Measurements from ENCODE around the gene DEPDC4.
"Not testable (repeated sequence)": the region's sequence is repeated elsewhere in the genome, so short reads cannot be mapped to it uniquely, and the experiment has no call there.

The DEPDC4 gene

DNA sequence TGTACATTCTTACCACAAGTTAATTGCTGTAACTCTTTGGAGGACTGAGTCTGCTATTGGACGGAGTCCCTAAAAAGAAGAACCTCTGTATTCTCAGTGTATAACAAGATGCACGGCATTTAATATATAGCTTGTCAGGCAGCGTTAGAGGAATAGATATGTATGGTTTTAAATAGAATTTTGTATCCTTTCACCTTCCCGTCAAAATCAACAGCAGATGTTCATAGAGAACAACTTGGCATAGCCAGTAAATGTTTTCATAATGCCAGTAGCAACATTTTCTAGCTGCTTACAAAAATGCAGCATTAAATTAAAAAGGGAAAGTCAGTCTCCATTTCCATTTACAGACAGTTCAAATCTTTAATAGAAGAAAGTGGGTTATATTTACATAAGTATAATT, 6.9 kb upstream of the DEPDC4 start:
- TF ChIP-seq, protein P1, sequence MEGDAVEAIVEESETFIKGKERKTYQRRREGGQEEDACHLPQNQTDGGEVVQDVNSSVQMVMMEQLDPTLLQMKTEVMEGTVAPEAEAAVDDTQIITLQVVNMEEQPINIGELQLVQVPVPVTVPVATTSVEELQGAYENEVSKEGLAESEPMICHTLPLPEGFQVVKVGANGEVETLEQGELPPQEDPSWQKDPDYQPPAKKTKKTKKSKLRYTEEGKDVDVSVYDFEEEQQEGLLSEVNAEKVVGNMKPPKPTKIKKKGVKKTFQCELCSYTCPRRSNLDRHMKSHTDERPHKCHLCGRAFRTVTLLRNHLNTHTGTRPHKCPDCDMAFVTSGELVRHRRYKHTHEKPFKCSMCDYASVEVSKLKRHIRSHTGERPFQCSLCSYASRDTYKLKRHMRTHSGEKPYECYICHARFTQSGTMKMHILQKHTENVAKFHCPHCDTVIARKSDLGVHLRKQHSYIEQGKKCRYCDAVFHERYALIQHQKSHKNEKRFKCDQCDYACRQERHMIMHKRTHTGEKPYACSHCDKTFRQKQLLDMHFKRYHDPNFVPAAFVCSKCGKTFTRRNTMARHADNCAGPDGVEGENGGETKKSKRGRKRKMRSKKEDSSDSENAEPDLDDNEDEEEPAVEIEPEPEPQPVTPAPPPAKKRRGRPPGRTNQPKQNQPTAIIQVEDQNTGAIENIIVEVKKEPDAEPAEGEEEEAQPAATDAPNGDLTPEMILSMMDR (conservative IDR thresholded peaks at IDR 0.05; ENCODE audit: low read depth): no peak
- POLR2A ChIA-PET (ENCODE audit: low non-redundant PET): no interaction called here
- no peak overlapping the region for H3K27ac ChIP-seq
- CTCF ChIA-PET: no interaction called here
- no peak for DNase-seq (ENCODE audit: low spot score)

DNA sequence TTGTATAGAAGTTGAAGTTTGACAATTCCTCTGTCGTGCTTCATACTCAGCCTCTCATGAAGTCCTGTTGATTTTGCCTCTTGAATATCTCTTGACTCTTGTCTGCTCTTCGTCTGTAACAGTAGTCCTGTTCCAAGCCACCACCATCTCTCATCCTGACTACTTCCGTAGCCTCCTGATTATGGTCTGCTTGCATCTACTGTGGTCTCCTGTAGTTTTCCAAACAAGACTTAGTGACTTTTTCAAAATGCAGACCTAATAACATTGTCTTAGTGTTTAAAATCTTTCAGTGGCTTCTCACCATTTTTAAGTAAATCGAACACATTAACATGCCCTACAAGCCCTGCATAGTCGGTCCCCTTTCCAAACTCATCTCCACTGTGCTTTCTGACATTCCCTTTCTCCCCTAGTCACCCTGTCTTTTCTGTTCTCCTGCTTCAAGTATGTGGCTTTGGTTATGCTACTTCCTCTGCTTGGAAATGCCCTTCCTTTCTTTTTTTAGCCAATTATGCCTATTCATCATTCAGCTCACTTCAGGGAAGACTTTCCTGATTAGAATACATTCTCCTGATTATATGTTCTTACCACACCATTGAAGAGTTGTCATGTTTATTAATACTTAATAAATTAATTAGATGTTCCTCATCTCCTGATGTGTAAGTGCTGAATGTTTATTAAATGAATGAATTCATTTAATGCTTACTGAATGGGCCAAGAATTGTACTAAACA, 2.1 kb upstream of the DEPDC4 start:
- no peak for DNase-seq (ENCODE audit: low spot score)
- no peak overlapping the region for H3K27ac ChIP-seq
- ChIA-PET POLR2A (ENCODE audit: low non-redundant PET) (no interaction called here), CTCF (interaction anchor here (0.6 kb wide), 3 partner anchors 11 to 57 kb away, joined by 3 to 6 read pairs (median 4); no protein-coding TSS in a partner anchor)
- TF ChIP-seq, protein P1 (conservative IDR thresholded peaks at IDR 0.05; ENCODE audit: low read depth): no peak

DNA sequence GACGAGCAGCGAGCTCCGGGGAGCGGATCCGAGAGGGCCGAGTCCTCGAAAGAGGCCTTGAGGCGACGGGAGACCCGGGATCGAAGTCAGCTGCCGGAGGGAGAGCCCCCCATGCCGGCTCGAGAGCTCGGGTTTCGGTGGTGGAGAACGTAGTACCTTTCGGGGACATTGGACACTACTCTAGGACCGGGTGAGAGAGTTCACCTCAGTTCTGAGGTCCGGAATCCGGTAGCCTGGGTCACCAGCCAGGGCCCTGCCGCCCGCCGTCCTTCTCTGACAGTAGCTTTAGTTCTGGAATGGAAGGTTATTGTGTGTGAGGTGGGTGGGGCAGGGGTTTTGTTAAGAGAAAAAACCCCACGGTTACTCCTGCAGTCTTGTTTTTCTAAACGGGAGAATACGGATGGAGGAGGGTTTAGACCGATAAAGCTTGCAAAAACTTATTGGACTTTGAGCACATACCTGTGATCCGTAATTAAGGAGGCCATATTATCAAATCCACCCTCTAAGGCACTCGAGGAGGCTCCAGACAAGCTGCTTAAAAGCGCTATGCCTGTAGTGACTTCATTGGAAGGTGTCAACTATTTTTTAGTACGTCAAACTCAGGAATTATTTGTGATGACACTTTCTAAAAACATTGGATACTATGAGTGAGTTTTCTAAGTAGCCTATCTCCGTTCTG, 863 bp upstream of the DEPDC4 start:
- peak overlapping the region; percentile 94 for H3K27ac ChIP-seq
- CTCF ChIA-PET: interaction anchor here (0.5 kb wide), 1 partner anchor 25 kb away, joined by 3 read pairs; no protein-coding TSS in a partner anchor
- DNase-seq (ENCODE audit: low spot score): peak; percentile 4
- POLR2A ChIA-PET (ENCODE audit: low non-redundant PET): interaction anchor here (0.7 to 1.0 kb wide), 2 partner anchors 13 to 14 kb away, joined by 4 to 9 read pairs; no protein-coding TSS in a partner anchor
- TF ChIP-seq, protein P1 (conservative IDR thresholded peaks at IDR 0.05; ENCODE audit: low read depth): no peak

DNA sequence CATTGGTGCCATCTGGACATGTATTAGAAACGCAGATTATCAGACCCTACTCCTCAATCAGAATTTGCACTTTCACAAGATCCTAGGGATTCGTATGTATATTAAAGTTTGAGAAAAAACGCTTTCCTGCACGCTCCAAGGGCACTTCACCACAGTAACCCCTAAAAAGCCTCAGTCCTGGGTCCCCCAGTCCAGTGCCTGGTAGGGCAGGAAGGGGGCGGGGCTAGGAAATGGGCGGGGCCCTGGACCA, 369 bp downstream of the DEPDC4 start:
- peak; percentile 92 for DNase-seq (ENCODE audit: low spot score)
- CTCF ChIA-PET: interaction anchor here (0.7 kb wide), 1 partner anchor 1001 kb away, joined by 3 read pairs; no protein-coding TSS in a partner anchor
- peak overlapping the region; percentile 94 for H3K27ac ChIP-seq
- POLR2A ChIA-PET (ENCODE audit: low non-redundant PET): interaction anchor here (0.7 to 1.0 kb wide), 3 partner anchors 12 to 66 kb away, joined by 3 to 4 read pairs (median 4); partner anchors contain the start of gene ACTR6
- TF ChIP-seq, protein P1 (conservative IDR thresholded peaks at IDR 0.05; ENCODE audit: low read depth): no peak

DNA sequence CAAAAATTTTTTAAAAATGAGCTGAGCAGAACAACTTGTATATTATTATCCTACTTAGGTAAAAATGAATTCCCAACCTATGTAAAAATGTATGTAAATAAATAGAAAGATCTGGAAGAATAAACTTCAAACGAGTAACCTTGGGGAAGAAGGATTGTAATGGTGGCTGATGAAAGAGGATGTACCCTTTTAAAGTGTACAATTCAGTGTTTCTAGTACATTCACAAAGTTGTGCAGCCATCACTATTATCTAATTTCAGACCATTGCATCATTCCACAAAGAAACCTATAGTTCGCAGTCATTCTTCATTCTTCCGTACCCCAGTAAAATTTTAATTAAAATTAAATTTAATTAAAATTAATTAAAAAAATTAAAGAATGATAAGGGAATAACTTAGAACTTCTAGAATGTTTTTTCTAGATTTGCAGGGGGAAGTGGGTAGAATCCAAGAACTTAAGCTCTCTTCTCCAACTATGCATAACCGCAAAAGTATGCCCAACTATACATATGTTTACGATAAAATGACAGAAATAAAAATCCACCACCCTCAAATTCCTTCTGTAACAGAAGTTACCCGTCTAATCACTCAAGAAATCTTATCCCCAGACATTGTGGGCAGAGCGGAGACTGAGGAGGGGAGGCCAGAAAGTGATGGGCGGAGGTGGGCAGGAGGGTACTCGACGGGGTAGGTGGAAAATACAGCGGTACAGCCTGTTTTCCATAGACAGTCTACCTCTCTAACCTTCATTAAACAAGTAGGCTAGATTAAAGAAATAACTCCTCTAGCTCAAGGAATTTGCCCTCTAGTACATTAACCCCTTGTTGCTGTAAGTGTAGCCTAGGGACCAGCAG, 921 bp downstream of the DEPDC4 start:
- no peak for DNase-seq (ENCODE audit: low spot score)
- TF ChIP-seq, protein P1 (conservative IDR thresholded peaks at IDR 0.05; ENCODE audit: low read depth): no peak
- peak overlapping the region; percentile 94 for H3K27ac ChIP-seq
- POLR2A ChIA-PET (ENCODE audit: low non-redundant PET): no interaction called here
- CTCF ChIA-PET: interaction anchor here (0.7 kb wide), 1 partner anchor 1001 kb away, joined by 3 read pairs; no protein-coding TSS in a partner anchor

DNA sequence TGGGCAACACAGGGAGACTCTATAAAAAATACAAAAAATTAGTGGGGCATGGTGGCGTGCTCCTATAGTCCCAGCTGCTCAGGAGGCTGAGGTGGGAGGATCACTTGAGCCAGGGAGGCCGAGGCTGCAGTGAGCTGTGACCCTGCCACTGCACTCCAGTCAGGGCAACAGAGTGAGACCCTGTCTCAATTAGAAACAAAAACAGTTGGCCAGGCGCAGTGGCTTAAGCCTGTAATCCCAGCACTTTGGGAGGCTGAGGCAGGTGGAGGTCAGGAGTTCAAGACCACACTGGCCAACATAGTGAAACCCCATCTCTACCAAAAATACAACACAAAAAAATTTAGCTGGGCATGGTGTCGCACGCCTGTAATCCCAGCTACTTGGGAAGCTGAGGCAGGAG, 1.8 kb downstream of the DEPDC4 start:
- H3K27ac ChIP-seq; DNase-seq (ENCODE audit: low spot score); POLR2A ChIA-PET (ENCODE audit: low non-redundant PET); CTCF ChIA-PET: not testable (repeated sequence)
